ENCODE results near the gene SPIRE1.

Gene SPIRE1

GRCh38 chr18:12658426-12659138 is 675 bp upstream of the SPIRE1 start:
- DNase-seq (ENCODE audit: low read depth), result no peak
- peak overlapping the region; percentile 91 for H3K4me3 ChIP-seq (ENCODE audit: low read length)
- peak; percentile 22 for TF ChIP-seq CTCF (conservative IDR thresholded peaks at IDR 0.05; ENCODE audit: low read depth, low read length)

GRCh38 chr18:12656938-12657683 is 796 bp downstream of the SPIRE1 start:
- H3K4me3 ChIP-seq (ENCODE audit: low read length), result peak overlapping the region; percentile 91
- DNase-seq (ENCODE audit: low read depth), result no peak
- no peak for TF ChIP-seq CTCF (conservative IDR thresholded peaks at IDR 0.05; ENCODE audit: low read depth, low read length)

- no peak for DNase-seq (ENCODE audit: low read depth)
- peak overlapping the region; percentile 91 for H3K4me3 ChIP-seq (ENCODE audit: low read length)
- no peak for TF ChIP-seq CTCF (conservative IDR thresholded peaks at IDR 0.05; ENCODE audit: low read depth, low read length)
Measured at GRCh38 chr18:12656605-12656937, 1.3 kb downstream of the SPIRE1 start.

- no peak overlapping the region for H3K4me3 ChIP-seq (ENCODE audit: low read length)
- DNase-seq (ENCODE audit: low read depth), result no peak
- TF ChIP-seq CTCF (conservative IDR thresholded peaks at IDR 0.05; ENCODE audit: low read depth, low read length), result no peak
Measured at GRCh38 chr18:12654971-12655370, 2.9 kb downstream of the SPIRE1 start.

GRCh38 chr18:12652861-12653401 is 5.0 kb downstream of the SPIRE1 start:
- no peak for TF ChIP-seq CTCF (conservative IDR thresholded peaks at IDR 0.05; ENCODE audit: low read depth, low read length)
- no peak for DNase-seq (ENCODE audit: low read depth)
- H3K4me3 ChIP-seq (ENCODE audit: low read length), result no peak overlapping the region

GRCh38 chr18:12651651-12652050 is 6.3 kb downstream of the SPIRE1 start:
- no peak for TF ChIP-seq CTCF (conservative IDR thresholded peaks at IDR 0.05; ENCODE audit: low read depth, low read length)

More at GRCh38 chr18:12651651-12652050, 6.3 kb downstream of the SPIRE1 start:
- no peak overlapping the region for H3K4me3 ChIP-seq (ENCODE audit: low read length)
- DNase-seq (ENCODE audit: low read depth), result no peak
